Medulla oblongata (tissue), 1 donor: ENCODE results near the gene MYL5.
"Not testable (repeated sequence)": the region's sequence is repeated elsewhere in the genome, so short reads cannot be mapped to it uniquely, and the experiment has no call there.

ENCODE experiments used
- DNase-seq: peaks from one replicate; pipeline ENCODE4 v3.0.0-alpha.2; 2015; ENCODE audit errors: extremely low spot score

MYL5 gene

GRCh38 chr4:686413-687040, 12.2 kb downstream of the MYL5 start:
- no peak for DNase-seq

DNA sequence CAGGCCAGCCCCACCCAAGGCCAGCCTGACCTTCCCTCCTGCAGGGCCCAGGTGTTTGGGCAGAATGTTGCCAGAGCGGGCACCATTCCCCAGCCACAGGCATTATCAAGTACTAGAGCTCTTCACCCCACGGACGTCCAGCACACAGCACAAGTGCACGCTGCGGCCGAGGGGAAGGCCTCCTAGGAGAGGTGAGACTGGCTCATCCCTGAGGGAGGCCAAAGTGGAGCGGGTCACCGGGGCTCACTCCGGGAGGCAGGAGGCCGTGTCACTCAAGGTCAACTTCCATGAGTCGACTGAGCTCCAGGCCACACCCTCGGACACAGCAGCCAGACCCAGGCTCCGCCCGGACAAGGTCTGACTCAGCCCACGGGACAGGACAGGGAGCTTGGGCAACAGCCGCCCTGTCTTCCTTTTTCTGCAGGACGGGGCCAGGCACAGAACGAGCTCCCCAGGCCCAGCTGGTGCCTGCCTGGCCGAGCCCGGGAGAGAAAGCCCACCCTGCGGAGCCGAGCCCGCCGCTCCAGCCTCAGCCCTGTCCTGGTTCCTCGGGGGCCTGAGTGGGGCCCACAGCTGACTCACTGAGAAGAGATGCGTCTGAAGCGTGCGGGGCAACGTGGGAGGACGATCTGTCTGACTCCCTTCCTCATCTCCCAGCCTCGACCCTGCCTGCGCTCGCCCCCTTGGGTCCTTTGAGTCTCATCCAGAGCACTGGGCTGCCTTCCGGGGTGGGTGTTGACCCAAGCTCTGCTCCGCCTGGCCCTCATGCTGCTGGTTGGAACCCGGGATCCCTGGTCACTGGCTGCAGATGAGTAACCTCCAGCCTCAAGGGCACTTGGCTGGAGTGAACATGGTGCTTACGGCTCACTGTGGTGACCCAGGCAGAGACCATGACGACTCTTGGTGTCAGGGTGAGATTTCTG, 13.0 kb downstream of the MYL5 start:
- DNase-seq, result no peak

DNA sequence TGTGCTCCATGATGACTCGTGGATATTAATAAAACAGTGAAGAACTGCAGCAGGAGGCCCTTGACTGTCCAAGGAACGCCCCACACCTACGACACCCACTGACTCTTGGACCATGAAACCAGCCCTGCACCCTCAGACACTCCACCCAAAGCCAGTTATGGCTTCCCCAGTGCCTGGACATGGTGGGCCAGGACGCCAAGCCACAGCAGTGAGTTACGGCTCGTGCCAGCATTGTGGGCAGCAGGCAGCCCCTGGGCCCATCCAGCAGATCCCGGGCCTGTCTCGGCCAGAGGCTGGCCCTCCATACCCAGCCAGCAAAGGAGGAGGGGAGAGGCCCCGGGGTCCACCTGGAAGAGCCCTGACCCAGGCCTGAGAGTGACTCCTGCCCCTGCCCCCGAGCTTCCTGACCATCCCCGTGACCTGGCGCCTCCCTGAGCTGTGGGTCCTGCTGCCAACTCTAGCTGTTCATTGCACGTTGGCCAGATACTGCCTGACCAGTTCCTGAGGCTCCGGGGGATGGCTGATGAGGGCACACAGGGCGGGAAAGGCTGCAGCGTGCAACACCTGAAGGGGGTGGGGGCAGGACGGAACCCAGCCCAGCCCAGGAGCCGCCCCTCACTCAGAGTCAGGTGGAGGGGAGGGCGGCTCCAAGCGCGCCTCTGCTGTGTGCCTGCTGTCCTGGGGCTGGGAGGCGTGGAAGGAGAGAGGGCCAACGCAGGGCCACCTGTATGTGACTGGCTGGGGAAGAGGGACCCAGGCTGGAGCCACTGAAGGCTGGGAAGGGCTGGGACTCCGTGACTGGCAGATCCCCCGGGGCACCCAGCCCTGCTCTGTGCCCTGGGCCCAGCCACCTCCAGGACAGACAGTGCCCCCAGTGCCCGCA, 13.9 kb downstream of the MYL5 start:
- no peak for DNase-seq

DNA sequence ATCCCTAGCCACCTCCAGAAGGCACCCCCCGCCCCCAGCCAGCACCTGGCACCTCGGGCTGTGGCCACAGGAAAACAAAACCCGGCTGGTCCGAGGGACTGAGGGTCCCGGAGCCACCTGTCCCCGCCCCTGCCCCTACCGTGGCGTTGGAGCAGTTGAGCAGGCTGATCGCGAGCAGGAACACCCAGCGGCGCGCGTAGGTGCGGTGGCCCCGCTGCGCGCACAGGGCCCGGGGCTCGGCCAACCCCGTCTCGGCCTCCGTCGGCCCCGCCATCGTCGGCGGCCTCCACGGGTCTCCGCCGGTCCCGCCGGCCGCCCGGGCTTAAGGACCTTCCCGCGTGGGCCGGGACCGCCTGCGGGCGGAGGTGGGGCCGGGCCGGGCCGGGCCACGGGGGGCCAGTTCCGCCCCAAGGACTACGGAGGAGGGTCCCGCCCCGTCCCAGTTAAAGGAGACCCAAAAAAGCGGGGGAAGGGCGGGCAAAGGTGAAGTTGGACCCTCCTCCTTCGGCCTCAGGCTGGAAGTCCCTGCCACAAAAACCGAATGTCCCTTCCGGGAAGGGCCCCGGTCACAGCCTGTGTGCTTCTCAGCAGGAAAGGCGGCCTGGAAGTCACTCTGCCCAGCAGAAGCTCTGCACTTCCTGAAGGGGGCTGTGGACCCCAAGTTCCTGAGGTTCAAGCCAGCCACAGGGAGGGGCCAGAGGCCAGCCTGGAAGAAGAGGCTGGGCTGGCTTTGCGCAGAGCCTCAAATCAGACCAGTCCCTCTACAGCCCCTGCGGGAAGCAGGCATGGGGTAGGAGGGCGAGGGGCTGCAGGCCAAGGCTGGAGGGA, 14.7 kb downstream of the MYL5 start, which contains the start of gene SLC49A3:
Gene SLC49A3, minus strand, starts transcription at position 298 of the 828 bp plus-strand sequence. Its CDS starts 24 bp downstream, at position 274.
- DNase-seq, result no peak

- no peak for DNase-seq
Observed at GRCh38 chr4:689723-690122, 15.4 kb downstream of the MYL5 start.

DNA sequence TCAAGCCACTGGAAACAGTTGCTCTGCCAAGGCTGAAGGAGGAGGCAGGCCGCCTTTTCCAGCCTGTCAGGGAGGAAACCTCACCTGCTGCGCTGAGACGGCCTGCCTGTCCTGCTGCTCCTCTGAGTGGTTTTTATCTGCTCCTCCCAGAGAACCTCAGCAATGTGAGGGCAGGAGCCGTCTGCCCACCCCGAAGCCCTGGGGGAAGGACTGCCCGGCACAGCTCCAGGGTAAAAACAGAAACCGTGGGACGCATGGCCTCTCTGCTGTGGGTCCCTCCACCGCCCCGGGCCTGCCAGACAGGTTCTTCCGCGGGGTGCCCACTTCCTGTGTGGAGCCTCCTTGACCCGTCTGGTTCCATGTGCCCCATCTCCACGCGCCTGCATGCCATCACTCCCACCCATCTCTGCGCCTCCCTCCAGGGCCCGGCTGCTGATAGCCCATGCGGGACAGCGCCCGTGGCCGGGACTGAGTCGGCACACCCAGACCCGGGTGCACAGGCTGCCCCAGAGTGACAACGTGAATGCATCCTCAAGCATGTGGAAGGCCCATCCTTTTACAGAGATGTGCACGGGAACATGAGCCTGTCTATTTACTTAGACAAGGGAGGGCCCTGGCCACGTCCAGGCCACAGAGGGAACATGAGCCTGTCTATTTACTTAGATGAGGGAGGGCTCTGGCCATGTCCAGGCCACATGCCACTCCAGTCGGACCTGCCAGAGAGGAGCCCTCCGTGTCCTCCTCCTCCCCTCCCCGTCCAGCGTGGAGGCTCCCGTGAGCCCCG, 18.6 kb downstream of the MYL5 start:
- DNase-seq, result no peak

- not testable (repeated sequence) for DNase-seq
Observed at GRCh38 chr4:694341-694940, 20.1 kb downstream of the MYL5 start.

DNA sequence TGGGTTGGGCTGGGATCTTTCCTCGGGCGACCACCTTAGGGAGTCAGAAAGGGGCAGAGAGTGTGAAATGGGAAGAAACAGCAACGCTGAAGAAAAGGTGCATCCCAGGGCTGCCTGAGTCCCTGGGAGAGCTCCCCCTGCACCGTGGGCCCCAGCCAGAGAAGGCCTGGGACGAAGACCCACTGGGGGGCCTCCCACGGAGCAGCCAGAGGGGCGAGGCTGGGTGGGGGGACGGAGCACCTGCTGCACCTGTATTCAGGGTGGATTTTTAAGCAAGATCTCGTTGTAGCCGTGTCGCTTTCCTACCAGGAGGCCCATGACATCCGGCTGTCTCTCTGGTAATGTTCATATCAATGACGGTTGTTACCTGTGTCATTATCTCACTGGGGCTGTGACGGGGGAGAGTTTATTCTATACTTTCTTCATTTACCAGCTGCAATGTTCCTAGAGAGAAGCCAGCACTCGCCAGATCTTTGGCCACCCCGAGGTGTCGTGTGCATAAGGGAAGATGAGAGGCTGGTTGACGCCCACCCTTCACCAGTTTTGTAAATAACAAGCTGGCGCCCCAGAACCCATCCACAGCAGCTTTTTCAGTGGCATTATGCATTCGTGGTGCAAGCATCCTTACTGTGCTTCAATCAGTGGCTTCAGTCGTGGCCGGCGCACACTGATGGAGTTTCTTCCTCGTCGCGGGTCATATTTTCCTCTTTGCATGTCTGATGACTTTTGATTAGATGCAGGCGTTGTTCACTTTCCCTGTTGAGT, 25.7 kb downstream of the MYL5 start:
- no peak for DNase-seq

GRCh38 chr4:700587-701264, 26.4 kb downstream of the MYL5 start:
- no peak for DNase-seq

DNA sequence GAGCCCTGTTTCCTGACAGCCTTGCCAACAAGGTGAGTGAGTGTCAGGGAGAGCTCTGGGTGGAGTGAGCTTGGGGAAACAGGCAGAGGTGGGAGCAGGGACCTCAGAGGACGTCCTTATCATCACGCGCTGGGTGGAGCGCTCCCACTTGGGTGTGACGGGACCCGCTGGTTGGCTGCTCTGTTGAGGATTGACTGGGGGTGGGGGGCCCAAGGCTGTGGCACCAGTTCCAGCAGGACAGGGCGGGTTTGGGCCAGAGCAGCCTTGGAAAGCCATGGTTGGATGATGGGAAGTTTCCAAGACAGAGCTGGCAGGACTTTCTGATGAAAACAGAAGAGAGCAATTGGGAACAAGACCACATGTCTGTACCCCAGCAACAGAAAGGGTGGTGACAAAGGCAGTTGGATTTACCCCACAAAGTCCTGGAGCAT, 28.3 kb downstream of the MYL5 start:
- peak; percentile 54 for DNase-seq

GRCh38 chr4:703336-704197, 29.2 kb downstream of the MYL5 start:
- no peak for DNase-seq

GRCh38 chr4:704198-704891, 30.0 kb downstream of the MYL5 start:
- DNase-seq, result no peak

- no peak for DNase-seq
Observed at GRCh38 chr4:704971-705277, 30.6 kb downstream of the MYL5 start.

- peak; percentile 96 for DNase-seq
Observed at GRCh38 chr4:705278-706082, 31.1 kb downstream of the MYL5 start, which contains the start of gene PCGF3. Gene PCGF3 (plus strand): TSS chr4:705832. CDS start chr4:733681, 27,849 bp downstream.

- not testable (repeated sequence) for DNase-seq
Observed at GRCh38 chr4:706083-706633, 31.8 kb downstream of the MYL5 start.
